ENCODE measurements around the gene CLDN6.

The CLDN6 gene

GRCh38 chr16:3051494-3051893, 33.5 kb upstream of the CLDN6 start:
- no peak for DNase-seq

GRCh38 chr16:3051009-3051408, 33.0 kb upstream of the CLDN6 start:
- no peak for DNase-seq

GRCh38 chr16:3050487-3050886, 32.5 kb upstream of the CLDN6 start:
- no peak for DNase-seq

DNA sequence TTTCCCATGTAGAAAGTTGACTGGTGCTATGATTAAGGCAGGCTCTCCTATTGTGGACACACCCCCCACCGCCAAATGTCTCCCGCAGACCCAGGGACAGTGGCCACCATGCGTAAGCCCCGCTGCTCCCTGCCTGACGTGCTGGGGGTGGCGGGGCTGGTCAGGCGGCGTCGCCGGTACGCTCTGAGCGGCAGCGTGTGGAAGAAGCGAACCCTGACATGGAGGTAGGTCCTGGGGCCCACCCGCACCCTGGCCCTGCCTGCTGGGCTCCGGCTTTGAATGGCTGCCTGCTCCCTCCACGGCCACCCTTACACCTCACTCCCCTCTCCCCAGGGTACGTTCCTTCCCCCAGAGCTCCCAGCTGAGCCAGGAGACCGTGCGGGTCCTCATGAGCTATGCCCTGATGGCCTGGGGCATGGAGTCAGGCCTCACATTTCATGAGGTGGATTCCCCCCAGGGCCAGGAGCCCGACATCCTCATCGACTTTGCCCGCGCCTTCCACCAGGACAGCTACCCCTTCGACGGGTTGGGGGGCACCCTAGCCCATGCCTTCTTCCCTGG, 32.0 kb upstream of the CLDN6 start:
- DNase-seq: no peak

- DNase-seq: no peak
Observed at GRCh38 chr16:3047387-3047720, 29.4 kb upstream of the CLDN6 start.

DNA sequence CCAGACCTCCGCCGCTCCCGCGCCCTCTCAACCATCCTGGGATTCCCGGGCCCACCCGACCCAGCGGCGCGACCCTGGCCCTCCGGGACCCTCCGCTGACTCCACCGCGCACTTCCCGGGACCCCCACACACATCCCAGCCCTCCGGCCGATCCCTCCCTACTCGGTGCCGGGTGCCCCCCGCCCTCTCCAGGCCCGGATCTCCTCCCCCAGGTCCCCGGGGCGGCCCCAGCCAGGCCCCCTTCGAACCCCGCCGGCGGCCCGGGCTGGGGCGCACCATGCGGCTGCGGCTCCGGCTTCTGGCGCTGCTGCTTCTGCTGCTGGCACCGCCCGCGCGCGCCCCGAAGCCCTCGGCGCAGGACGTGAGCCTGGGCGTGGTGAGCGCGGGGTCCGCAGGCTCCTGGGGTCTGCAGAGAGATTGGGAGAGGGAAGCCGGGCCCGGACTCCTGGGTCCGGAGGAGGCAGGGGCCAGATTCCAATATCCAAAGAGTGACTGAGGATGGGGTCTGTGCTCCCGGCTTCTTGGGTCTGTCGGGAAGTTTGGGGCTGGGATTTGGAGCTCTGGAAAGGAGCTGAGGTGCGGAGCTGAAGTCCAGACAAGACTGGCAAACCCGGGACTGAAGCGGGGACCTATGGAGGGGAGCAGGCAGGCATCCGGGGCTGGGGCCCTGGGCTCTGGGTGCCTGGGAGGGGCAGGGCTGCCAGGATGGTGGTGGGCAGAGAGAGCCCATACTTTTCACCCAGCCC, 28.8 kb upstream of the CLDN6 start:
- peak in 1 of 6 experiments; percentile 12 for DNase-seq

- DNase-seq: peak in 2 of 6 experiments; percentile 24 to 47
Observed at GRCh38 chr16:3045758-3046640, 28.0 kb upstream of the CLDN6 start, which contains the start of gene MMP25. Gene MMP25 (plus strand): TSS chr16:3046561. CDS start chr16:3046918, 357 bp downstream.

GRCh38 chr16:3044708-3045107, 26.7 kb upstream of the CLDN6 start:
- DNase-seq: no peak

DNA sequence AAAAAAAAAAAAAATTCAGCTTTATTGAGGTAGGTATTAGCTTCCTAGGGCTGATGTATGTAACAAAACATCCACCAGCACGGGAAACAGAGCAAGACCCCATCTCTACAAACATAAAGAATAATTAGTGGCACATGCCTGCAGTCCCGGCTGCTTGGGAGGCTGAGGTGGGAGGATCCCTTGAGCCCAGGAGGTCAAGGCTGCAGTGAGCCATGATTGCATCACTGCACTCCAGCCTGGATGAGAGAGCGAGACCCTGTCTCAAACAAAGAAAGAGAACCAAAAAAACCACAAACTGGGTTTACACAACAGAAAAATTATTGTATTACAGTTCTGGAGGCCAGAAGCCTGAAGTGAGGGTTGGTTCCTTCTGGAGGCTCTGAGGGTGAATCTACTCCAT, 24.4 kb upstream of the CLDN6 start:
- DNase-seq: no peak

GRCh38 chr16:3038896-3039295, 20.9 kb upstream of the CLDN6 start:
- DNase-seq: no peak

- no peak for DNase-seq
Observed at GRCh38 chr16:3038256-3038655, 20.3 kb upstream of the CLDN6 start.

GRCh38 chr16:3036726-3037315, 18.8 kb upstream of the CLDN6 start, which contains the start of gene BICDL2:
Gene BICDL2 (minus strand): TSS chr16:3036944. CDS start chr16:3035496, 1,448 bp downstream.
- no peak for DNase-seq

GRCh38 chr16:3035972-3036725, 18.2 kb upstream of the CLDN6 start:
- DNase-seq: no peak

- no peak for DNase-seq
Observed at GRCh38 chr16:3035289-3035971, 17.4 kb upstream of the CLDN6 start.

GRCh38 chr16:3032624-3033023, 14.6 kb upstream of the CLDN6 start:
- DNase-seq: no peak

DNA sequence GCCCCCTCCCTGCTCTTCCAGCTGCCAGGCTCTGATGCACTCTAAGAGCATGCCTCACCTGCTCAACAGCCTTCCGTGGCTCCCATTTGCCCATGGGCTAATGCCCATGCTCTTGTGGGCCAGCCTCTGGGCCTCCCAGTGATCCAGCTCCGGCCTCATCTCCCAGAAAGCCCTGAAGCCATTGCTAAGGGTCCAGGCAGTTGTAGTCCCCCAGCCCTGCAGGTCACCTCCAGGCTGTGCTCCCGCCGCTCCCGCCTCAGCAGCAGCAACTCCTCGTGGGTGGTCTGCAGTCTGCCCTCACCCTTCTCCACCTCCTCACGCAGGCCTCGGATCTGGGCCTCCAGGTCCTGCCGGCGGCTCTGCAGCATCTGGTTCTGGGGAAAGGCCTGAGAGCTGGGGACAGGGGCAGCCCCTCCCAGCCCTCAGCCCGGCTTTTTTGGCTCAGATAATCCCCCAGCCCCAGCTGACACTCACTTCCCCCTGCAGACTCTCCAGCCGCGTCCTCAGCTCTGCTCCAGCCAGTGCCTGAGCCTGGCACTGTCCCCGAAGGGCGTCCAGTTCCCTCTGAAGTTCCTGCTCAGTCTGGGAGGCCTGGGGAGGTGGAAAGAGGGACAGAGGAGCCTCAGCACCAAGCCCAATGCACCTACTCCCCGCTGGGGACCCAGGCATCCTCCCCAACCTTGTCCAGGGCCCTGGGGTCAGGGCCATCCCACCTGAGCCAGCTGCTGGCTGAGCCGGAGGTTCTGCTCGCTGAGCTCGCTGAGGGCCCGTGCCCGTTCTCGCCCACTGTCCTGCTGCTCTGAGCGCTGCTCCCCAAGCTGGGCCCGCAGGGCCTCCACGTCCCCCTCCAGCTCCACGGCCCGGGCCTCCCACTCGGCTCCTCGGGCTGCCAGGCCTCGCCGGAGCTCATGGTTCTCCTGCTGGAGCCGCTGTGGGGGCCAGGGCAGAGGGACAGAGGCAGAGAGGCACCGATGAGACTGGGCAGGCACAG, 12.5 kb upstream of the CLDN6 start:
- DNase-seq: no peak

DNA sequence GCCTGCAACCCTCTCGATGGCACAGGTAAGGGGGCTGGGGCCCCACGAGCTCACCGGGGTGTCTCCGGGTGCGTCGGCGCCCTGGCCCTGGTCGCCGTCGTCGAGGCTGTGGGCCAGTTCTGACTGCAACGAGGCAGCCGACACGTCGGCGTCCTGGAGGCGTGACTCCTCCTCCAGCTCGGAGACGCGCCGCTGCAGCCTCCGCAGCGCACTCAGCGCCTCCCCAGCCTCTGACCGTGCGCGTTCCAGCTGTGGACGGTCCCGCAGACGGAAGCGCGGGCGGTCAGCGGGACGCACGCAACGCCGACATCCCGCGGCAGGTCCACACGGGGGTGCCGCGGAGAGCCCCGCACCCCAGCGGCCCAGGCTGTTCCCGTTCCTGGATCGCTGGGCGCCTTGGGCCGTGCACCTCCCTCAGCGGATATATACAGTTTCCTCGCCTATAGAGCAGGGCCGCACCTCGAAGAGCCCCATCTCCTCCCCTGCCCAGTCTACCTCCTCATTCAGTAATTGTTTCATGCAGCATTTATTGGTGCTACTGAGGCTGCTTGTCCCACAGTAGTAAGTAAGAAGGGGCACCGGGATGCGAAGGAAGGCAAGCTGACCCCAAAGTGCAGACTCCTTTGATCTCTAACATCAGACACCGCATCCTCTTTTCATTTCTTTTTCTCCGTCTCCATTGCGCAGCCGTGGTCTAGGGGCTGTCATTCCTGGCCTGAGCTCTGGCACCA, 11.7 kb upstream of the CLDN6 start:
- DNase-seq: peak in 4 of 6 experiments; percentile 8 to 45 (median 31)

GRCh38 chr16:3028716-3029319, 10.8 kb upstream of the CLDN6 start:
- no peak for DNase-seq

GRCh38 chr16:3027983-3028715, 10.2 kb upstream of the CLDN6 start:
- DNase-seq: peak; percentile 54 to 87 (median 85)

All from stimulated activated naive CD4-positive, alpha-beta T cell (primary cell).